Thymus (tissue), 14 donors: ENCODE measurements around the gene LIPI. TPM values are rescaled to one million over a fixed set of nuclear protein-coding genes. Genes with fewer than 3 reads are reported as not detected.
A peak's percentile ranks its signal among the peaks of the same experiment; 100 is the strongest.

Source experiments
- DNase-seq, 9 donors: peaks; one replicate each; pipeline ENCODE4 v3.0.0-alpha.2; 2013; ENCODE audit warnings: low spot score in 9 of 9, low read depth in 6 of 9, missing footprints in 1 of 9
- H3K27ac ChIP-seq, 2 donors: one replicate each; pipeline ENCODE4 v1.5.1; 2013; ENCODE audit warnings: control low read depth in 1 of 2, low read depth in 1 of 2, low read length in 1 of 2, mild to moderate bottlenecking in 1 of 2, moderate library complexity in 1 of 2
- H3K27me3 ChIP-seq, 2 donors: one replicate each; pipeline ENCODE4 v1.5.1; 2013; ENCODE audit warnings: low read length in 1 of 2; ENCODE audit not compliant: control insufficient read depth in 2 of 2, insufficient read depth in 1 of 2
- H3K36me3 ChIP-seq, 2 donors: one replicate each; pipeline ENCODE4 v1.5.1; 2013; ENCODE audit warnings: low read length in 1 of 2, mild to moderate bottlenecking in 1 of 2, moderate library complexity in 1 of 2; ENCODE audit not compliant: control insufficient read depth in 2 of 2, insufficient read depth in 2 of 2
- H3K4me1 ChIP-seq, 2 donors: one replicate each; pipeline ENCODE4 v1.5.1; 2013; ENCODE audit warnings: low read length in 2 of 2; ENCODE audit not compliant: control insufficient read depth in 2 of 2, insufficient read depth in 2 of 2
- H3K4me3 ChIP-seq, 2 donors: one replicate each; pipeline ENCODE4 v1.5.1; 2013; ENCODE audit warnings: low read length in 2 of 2, control low read depth in 1 of 2, mild to moderate bottlenecking in 1 of 2
- H3K9me3 ChIP-seq, 2 donors: one replicate each; pipeline ENCODE4 v1.5.1; 2013; ENCODE audit warnings: low read length in 1 of 2, mild to moderate bottlenecking in 1 of 2; ENCODE audit not compliant: control insufficient read depth in 2 of 2, insufficient read depth in 1 of 2
- WGBS: extraction: QIAGEN DNeasy Blood & Tissue Kit; methylation state at CpG from one replicate; pipeline ENCODE4 v1.1.7; 2013; 5-methylcytosine and 5-hydroxymethylcytosine counted together
- long read RNA-seq, 10 donors: transcript quantifications; one replicate each; lab custom pipeline, GENCODE V29; 2026
- polyA plus RNA-seq: library from polyadenylated mRNA; stranded (reverse); fragments of 200-250 nt; gene quantifications from one replicate; pipeline ENCODE4 v1.2.3, GENCODE V29; 2013
- total RNA-seq: library from RNA; stranded (reverse); fragments of 120-200 nt; gene quantifications from one replicate; pipeline ENCODE4 v1.2.4, GENCODE V29; 2013
- donor health status: healthy.

Gene LIPI
- total RNA-seq (not detected), polyA plus RNA-seq (0.02 TPM)
- long read RNA-seq, donor 1: 0 reads
- long read RNA-seq, donor 2, partial matches to known transcripts: 14 of 14 reads
- long read RNA-seq, donor 2, other reads (novel, unspliced or antisense): 0 of 14 reads
- long read RNA-seq, donor 3: 0 reads
- long read RNA-seq, donor 4: 0 reads
- long read RNA-seq, donor 5: 0 reads
- long read RNA-seq, donor 6: 0 reads
- long read RNA-seq, donor 7: 0 reads
- long read RNA-seq, donor 8: 0 reads
- long read RNA-seq, donor 9: 0 reads
- long read RNA-seq, donor 10: 0 reads

DNA sequence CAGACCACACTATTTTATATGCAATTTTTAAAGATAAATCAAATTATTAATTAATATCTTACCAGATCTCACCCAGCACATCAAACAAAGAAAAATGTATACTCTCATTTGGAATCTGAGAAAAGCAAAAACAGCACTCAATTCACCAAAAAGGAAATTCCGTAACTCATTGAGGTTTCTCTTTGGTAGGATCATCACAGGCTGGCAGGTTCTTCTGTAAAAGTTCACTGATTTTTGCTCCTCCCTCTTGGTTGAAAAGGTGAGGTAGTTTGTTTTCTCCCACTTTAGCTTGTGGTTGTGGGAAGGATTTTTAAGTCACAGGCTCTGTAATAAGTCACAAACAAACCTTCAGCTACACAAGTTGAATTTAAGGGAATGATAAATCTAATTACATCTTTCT lies at the start of gene LIPI:
Gene LIPI, minus strand, starts transcription at position 218 of the 400 bp plus-strand sequence. Its CDS starts 110 bp downstream, at position 108.
- no peak for DNase-seq
- H3K9me3 ChIP-seq: no peaks in the 10 kb centered on the region
- H3K27ac ChIP-seq: no peak within 1 kb of the TSS
- H3K4me3 ChIP-seq: no peak within 1 kb of the TSS
- 99% methylated on average over 1 of the region's 1 CpG for WGBS
- H3K36me3 ChIP-seq: no peaks in the 10 kb centered on the region
- no peaks in the 10 kb centered on the region for H3K27me3 ChIP-seq
- no peaks in the 10 kb centered on the region for H3K4me1 ChIP-seq

- no peaks in the 10 kb centered on the region for H3K4me1 ChIP-seq
- H3K36me3 ChIP-seq: no peaks in the 10 kb centered on the region
- H3K9me3 ChIP-seq: no peaks in the 10 kb centered on the region
- DNase-seq: no peak
- H3K4me3 ChIP-seq: no peak overlapping the region
- no peak overlapping the region for H3K27ac ChIP-seq
- H3K27me3 ChIP-seq: no peaks in the 10 kb centered on the region
- WGBS: 66% methylated on average over 1 of the region's 1 CpG
Measured at GRCh38 chr21:14260174-14260764, 49.5 kb upstream of the LIPI start.

DNA sequence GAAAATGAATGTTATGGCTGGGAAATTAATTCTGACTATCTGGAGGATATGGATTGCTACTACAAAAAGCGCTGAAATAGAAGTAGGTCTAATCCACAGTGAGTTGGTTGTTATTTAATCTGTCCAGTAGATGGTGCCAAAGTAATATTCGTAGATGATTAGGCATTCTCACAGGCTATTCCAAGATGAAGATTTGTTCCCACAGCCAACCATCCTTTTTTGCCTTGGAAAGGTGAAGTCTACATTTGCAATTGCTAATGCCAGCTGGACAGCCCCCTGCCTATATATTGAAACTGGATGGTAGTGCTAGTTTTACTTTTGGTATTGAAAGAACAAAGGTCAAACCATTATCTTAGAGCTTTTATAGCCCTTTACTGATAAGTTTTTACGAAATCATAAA lies 49.0 kb upstream of the LIPI start:
- H3K36me3 ChIP-seq: no peaks in the 10 kb centered on the region
- no peaks in the 10 kb centered on the region for H3K9me3 ChIP-seq
- H3K27me3 ChIP-seq: no peaks in the 10 kb centered on the region
- 53% methylated on average over 3 of the region's 3 CpGs for WGBS
- H3K4me3 ChIP-seq: no peak overlapping the region
- no peak overlapping the region for H3K27ac ChIP-seq
- DNase-seq: peak in 5 of 9 donors; percentile 7 to 53 (median 13)
- H3K4me1 ChIP-seq: no peaks in the 10 kb centered on the region

DNA sequence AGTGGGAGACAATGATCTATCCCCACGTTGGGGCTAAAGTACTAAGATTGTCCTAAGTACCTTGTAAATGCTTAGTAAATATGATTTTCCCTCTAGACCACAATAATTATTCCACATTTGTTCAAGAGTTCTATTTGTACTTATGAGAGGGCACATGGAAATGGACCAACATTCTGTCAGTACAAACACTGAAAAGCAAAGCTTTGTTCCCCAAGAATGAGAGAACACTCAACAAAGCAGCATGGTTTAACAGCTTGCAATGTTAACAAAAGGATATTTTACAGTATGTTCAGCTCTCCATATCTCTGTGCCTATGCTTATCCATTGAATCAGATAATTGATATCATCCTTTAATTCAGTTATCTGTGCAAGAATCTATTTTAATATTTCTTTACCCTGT lies 40.6 kb upstream of the LIPI start:
- DNase-seq: no peak
- 81% methylated on average over 1 of the region's 1 CpG for WGBS
- Histone ChIP-seq H3K27ac (no peak overlapping the region), H3K36me3 (no peaks in the 10 kb centered on the region), H3K9me3 (no peaks in the 10 kb centered on the region), H3K4me1 (no peaks in the 10 kb centered on the region), H3K4me3 (no peak overlapping the region), H3K27me3 (no peaks in the 10 kb centered on the region)

- H3K4me1 ChIP-seq: no peaks in the 10 kb centered on the region
- H3K9me3 ChIP-seq: no peaks in the 10 kb centered on the region
- H3K36me3 ChIP-seq: no peaks in the 10 kb centered on the region
- no peak overlapping the region for H3K27ac ChIP-seq
- H3K27me3 ChIP-seq: no peaks in the 10 kb centered on the region
- H3K4me3 ChIP-seq: no peak overlapping the region
- DNase-seq: no peak
Measured at GRCh38 chr21:14245711-14246110, 35.0 kb upstream of the LIPI start.

DNA sequence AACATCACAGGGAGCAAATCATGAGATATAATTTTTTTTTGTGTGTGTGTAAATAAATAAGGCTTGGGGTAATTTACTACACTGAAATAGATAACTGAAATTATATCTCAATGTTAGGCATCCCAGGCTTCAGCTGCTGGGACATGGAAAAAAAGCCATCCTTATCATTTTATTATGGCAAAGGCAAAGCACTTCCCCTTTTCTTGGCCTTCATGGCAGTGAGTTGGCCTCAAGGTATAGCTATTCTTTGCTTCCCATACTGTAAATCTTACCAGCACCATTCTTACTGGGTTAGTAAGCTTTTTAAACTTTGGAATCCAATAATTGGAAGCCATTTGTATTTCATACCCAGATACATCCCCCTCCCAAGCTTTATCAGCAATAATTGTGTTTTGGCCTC lies 34.2 kb upstream of the LIPI start:
- DNase-seq: no peak
- Histone ChIP-seq H3K9me3 (no peaks in the 10 kb centered on the region), H3K36me3 (no peaks in the 10 kb centered on the region), H3K4me3 (no peak overlapping the region), H3K27me3 (no peaks in the 10 kb centered on the region), H3K27ac (no peak overlapping the region), H3K4me1 (no peaks in the 10 kb centered on the region)

- Histone ChIP-seq H3K27ac (no peak overlapping the region), H3K27me3 (no peaks in the 10 kb centered on the region), H3K9me3 (no peaks in the 10 kb centered on the region), H3K4me1 (no peaks in the 10 kb centered on the region), H3K36me3 (no peaks in the 10 kb centered on the region), H3K4me3 (no peak overlapping the region)
- DNase-seq: no peak
- WGBS: 79% methylated on average over 2 of the region's 2 CpGs
Measured at GRCh38 chr21:14243874-14244273, 33.1 kb upstream of the LIPI start.

- H3K4me3 ChIP-seq: no peak overlapping the region
- H3K9me3 ChIP-seq: no peaks in the 10 kb centered on the region
- 95% methylated on average over 1 of the region's 1 CpG for WGBS
- no peak for DNase-seq
- no peaks in the 10 kb centered on the region for H3K36me3 ChIP-seq
- no peaks in the 10 kb centered on the region for H3K4me1 ChIP-seq
- H3K27me3 ChIP-seq: no peaks in the 10 kb centered on the region
- H3K27ac ChIP-seq: no peak overlapping the region
Measured at GRCh38 chr21:14243461-14243860, 32.7 kb upstream of the LIPI start.

- H3K27ac ChIP-seq: no peak overlapping the region
- DNase-seq: peak in 3 of 9 donors; percentile 9 to 44 (median 28)
- no peaks in the 10 kb centered on the region for H3K27me3 ChIP-seq
- no peaks in the 10 kb centered on the region for H3K4me1 ChIP-seq
- H3K4me3 ChIP-seq: no peak overlapping the region
- H3K9me3 ChIP-seq: no peaks in the 10 kb centered on the region
- WGBS: 46% methylated on average over 2 of the region's 2 CpGs
- no peaks in the 10 kb centered on the region for H3K36me3 ChIP-seq
Measured at GRCh38 chr21:14241297-14241696, 30.5 kb upstream of the LIPI start.
